PFSK-1 (cell line): ENCODE data around the gene CABLES1.

ENCODE experiments used
- FOXP2 ChIP-seq: optimal IDR thresholded peaks from 2 replicates; pipeline ENCODE3; 2011; ENCODE audit warnings: borderline replicate concordance, control low read depth, inconsistent platforms; ENCODE audit not compliant: insufficient read depth; ENCODE audit errors: extremely low read length, extremely low read depth
- POLR2AphosphoS5 ChIP-seq: IDR thresholded peaks from 2 replicates; pipeline ENCODE4 v1.6.1; 2012; ENCODE audit warnings: low read depth, mild to moderate bottlenecking, control low read depth, low read length, moderate library complexity
- SIN3A ChIP-seq: IDR thresholded peaks from 2 replicates; pipeline ENCODE4 v1.6.1; 2012; ENCODE audit warnings: mild to moderate bottlenecking, low read length, moderate library complexity, borderline replicate concordance; ENCODE audit not compliant: insufficient read depth

DNA sequence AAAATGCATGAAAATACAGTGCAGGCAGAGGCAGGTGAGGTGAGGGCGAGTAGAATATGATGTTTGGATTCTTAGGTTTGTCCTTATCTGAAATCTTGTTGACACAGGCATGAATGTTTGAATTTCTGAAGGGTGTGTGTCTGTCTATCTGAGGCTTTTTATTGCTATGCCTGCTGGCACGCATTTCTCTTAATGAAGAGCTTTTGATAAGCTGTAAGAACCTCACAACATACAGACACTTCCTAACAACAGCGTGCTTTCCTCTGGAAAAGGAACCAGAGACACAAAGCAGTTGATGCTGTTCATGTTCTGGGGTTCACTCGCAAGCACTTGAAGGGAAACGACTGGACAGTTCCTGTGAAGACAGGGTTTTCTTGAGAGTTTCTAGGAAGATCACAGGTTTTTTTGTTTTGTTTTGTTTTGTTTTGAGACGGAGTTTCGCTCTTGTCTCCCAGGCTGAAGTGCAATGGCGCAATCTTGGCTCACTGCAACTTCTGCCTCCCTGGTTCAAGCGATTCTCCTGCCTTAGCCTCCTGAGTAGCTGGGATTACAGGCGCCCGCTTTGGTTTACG is 33.3 kb upstream of the CABLES1 start:
- TF ChIP-seq POLR2AphosphoS5 (no peak), FOXP2 (no peak), SIN3A (no peak)
